GM12878 (cell line): ENCODE results near the gene TMEM40. TPM values are rescaled to one million over a fixed set of nuclear protein-coding genes. Genes with fewer than 3 reads are reported as not detected.

Experiments used
- ATAC-seq: fragments of 200-7000 bp; cut with Tn5 transposase; 3 replicates; pipeline ENCODE4 v1.9.1; 2020; ENCODE audit warnings: mild to moderate bottlenecking, moderate library complexity
- BruUV-seq: library from RNA; stranded (reverse); fragments of 400-500 nt; replicated peaks from 2 replicates; lab custom pipeline; 2021; lab: Mats Ljungman, UMichigan
- CTCF ChIA-PET: fragments of 300-600 bp; sonication (Branson Sonifier 250); formaldehyde crosslinking; extraction: SDS; loops from one replicate; lab custom pipeline; 2021; ENCODE audit warnings: inconsistent platforms; lab: Yijun Ruan, JAX
- POLR2A ChIA-PET: fragments of 350-600 bp; formaldehyde crosslinking; extraction: SDS; loops from one replicate; lab custom pipeline; 2021; ENCODE audit warnings: inconsistent platforms; lab: Charles Lee
- RAD21 ChIA-PET: fragments of 300-600 bp; sonication (Branson Sonifier 250); formaldehyde crosslinking; loops from one replicate; lab custom pipeline; 2023; ENCODE audit warnings: antibody characterized with exemption; ENCODE audit not compliant: unreplicated experiment; lab: Charles Lee
- SMC1A ChIA-PET: fragments of 300-600 bp; sonication (Branson Sonifier 250); formaldehyde crosslinking; loops from one replicate; lab custom pipeline; 2023; ENCODE audit not compliant: unreplicated experiment, uncharacterized antibody; lab: Charles Lee
- DNase-seq: peaks from one replicate; pipeline ENCODE4 v3.0.0-alpha.2; 2011; ENCODE audit warnings: low read depth, low spot score
- FAIRE-seq: peaks from 3 replicates; lab custom pipeline; 2011; peaks lifted over from hg19 to GRCh38; lab: Jason Lieb, UNC
- H2AFZ ChIP-seq: 2 replicates; pipeline ENCODE4 v1.6.0; 2011; ENCODE audit warnings: low read depth, low read length, control low read depth; ENCODE audit not compliant: control insufficient read depth
- H3K27ac ChIP-seq: 2 replicates; pipeline ENCODE4 v1.5.1; 2011; ENCODE audit warnings: control low read depth; ENCODE audit not compliant: control insufficient read depth, insufficient read depth
- H3K27me3 ChIP-seq, 2 experiments: replicated peaks in 1 of 2; 2 replicates each; pipeline versions ENCODE4 v1.6.0 to v1.6.1; 2011; ENCODE audit warnings: low read length in 1 of 2; ENCODE audit not compliant: control insufficient read depth in 2 of 2, insufficient read depth in 2 of 2
- H3K36me3 ChIP-seq, 2 experiments: 2 replicates each; pipeline ENCODE4 v1.5.1; 2011; ENCODE audit warnings: low read length in 1 of 2; ENCODE audit not compliant: control insufficient read depth in 2 of 2, insufficient read depth in 2 of 2
- H3K4me1 ChIP-seq: 2 replicates; pipeline ENCODE4 v1.6.1; 2011; ENCODE audit warnings: mild to moderate bottlenecking, low read length, moderate library complexity, mixed read lengths; ENCODE audit not compliant: control insufficient read depth, insufficient read depth
- H3K4me2 ChIP-seq: 2 replicates; pipeline ENCODE4 v1.6.0; 2011; ENCODE audit warnings: control low read depth; ENCODE audit not compliant: control insufficient read depth, insufficient read depth
- H3K4me3 ChIP-seq: fragments of 200-600 bp; sonication (generic); 2 replicates; pipeline ENCODE4 v1.5.1; 2016
- H3K79me2 ChIP-seq: 2 replicates; pipeline ENCODE4 v1.6.0; 2011; ENCODE audit warnings: low read length; ENCODE audit not compliant: control insufficient read depth, insufficient read depth
- H3K9ac ChIP-seq: 2 replicates; pipeline ENCODE4 v1.8.0; 2011; ENCODE audit warnings: low read length, control low read depth, mixed read lengths; ENCODE audit not compliant: control insufficient read depth, insufficient read depth
- H3K9me3 ChIP-seq: replicated peaks from 3 replicates; pipeline ENCODE4 v1.5.1; 2011; ENCODE audit warnings: mild to moderate bottlenecking, low read length; ENCODE audit not compliant: control insufficient read depth, insufficient read depth
- H4K20me1 ChIP-seq: 2 replicates; pipeline ENCODE4 v1.6.0; 2011; ENCODE audit not compliant: control insufficient read depth, insufficient read depth
- CBX5 ChIP-seq: sonication (generic); IDR thresholded peaks from 2 replicates; pipeline ENCODE4 v1.6.1; 2016; ENCODE audit warnings: low read depth, moderate library complexity, mild to moderate bottlenecking, inconsistent platforms
- CHD2 ChIP-seq: IDR thresholded peaks from 2 replicates; pipeline ENCODE4 v1.6.1; 2011; ENCODE audit warnings: low read depth, low read length, improper control_type of control experiment, borderline replicate concordance
- E2F4 ChIP-seq: IDR thresholded peaks from 2 replicates; pipeline ENCODE4 v1.6.1; 2012; ENCODE audit warnings: low read depth, low read length, improper control_type of control experiment
- E2F8 ChIP-seq: fragments of 450-650 bp; IDR thresholded peaks from 2 replicates; pipeline ENCODE4 v1.6.1; 2018; ENCODE audit warnings: mild to moderate bottlenecking, low read depth, moderate library complexity; ENCODE audit not compliant: partially characterized antibody
- HDGF ChIP-seq: fragments of 450-650 bp; IDR thresholded peaks from 2 replicates; pipeline ENCODE4 v1.6.1; 2016; ENCODE audit warnings: antibody characterized with exemption
- NFIC ChIP-seq: IDR thresholded peaks from 2 replicates; pipeline ENCODE4 v1.6.1; 2012; ENCODE audit warnings: low read depth, mild to moderate bottlenecking, inconsistent platforms, low read length, moderate library complexity
- NFYB ChIP-seq: IDR thresholded peaks from 2 replicates; pipeline ENCODE4 v1.6.1; 2011; ENCODE audit warnings: low read depth, mild to moderate bottlenecking, low read length, improper control_type of control experiment, moderate library complexity; ENCODE audit not compliant: insufficient read depth
- PAX5 ChIP-seq: IDR thresholded peaks from 2 replicates; pipeline ENCODE4 v1.6.1; 2011; ENCODE audit warnings: low read depth, low read length, borderline replicate concordance
- PRDM15 ChIP-seq: fragments of 450-650 bp; formaldehyde crosslinking; IDR thresholded peaks from 2 replicates; pipeline ENCODE4 v1.4.0; 2020; ENCODE audit warnings: mild to moderate bottlenecking, moderate library complexity
- SRF ChIP-seq, 2 experiments: IDR thresholded peaks; 2 replicates each; pipeline ENCODE4 v1.6.1; 2011; ENCODE audit warnings: low read depth in 2 of 2, low read length in 2 of 2, mild to moderate bottlenecking in 1 of 2, moderate library complexity in 1 of 2
- SUZ12 ChIP-seq: fragments of 200-600 bp; sonication (generic); IDR thresholded peaks from one replicate; pipeline ENCODE4 v1.6.1; 2018; ENCODE audit warnings: antibody characterized with exemption, mild to moderate bottlenecking; ENCODE audit not compliant: unreplicated experiment
- TARDBP ChIP-seq: IDR thresholded peaks from 2 replicates; pipeline ENCODE4 v1.6.1; 2016; ENCODE audit warnings: borderline replicate concordance
- WGBS: methylation state at CpG from one replicate; pipeline ENCODE4 v1.1.6; 2016; ENCODE audit warnings: low lambda C conversion rate; ENCODE audit not compliant: insufficient replicate concordance, insufficient coverage; ENCODE audit errors: missing lambda C conversion rate; 5-methylcytosine and 5-hydroxymethylcytosine counted together
- in situ Hi-C: fragments of 300-500 bp; cut with MboI; formaldehyde crosslinking; loops from 9 replicates; pipeline ENCODE4 v1.14.3; 2018; ENCODE audit warnings: mixed read lengths
- intact Hi-C: fragments of 100-400 bp; cut with micrococcal nuclease; formaldehyde crosslinking; loops from one replicate; pipeline ENCODE4 v1.14.2; 2022; ENCODE audit not compliant: unreplicated experiment
- polyA plus RNA-seq, 11 experiments: library from polyadenylated mRNA; depleted of rRNA in 4 of 11; unstranded in 6 of 11; stranded (reverse) in 5 of 11; fragments of >200 nt; fragmentation: Nextera tagmentation in 4 of 11; fragmentation: Illumina TruSeq in 1 of 11; extraction: Ambion mirVana in 4 of 11; extraction: Trizol in 1 of 11; gene quantifications; 1 replicate in 1 of 11; 2 replicates in 10 of 11; pipeline versions ENCODE4 v1.2.1 to v1.2.3, GENCODE V29; 2011 to 2016; ENCODE audit warnings: inconsistent platforms in 2 of 11, missing spikeins in 2 of 11, low read depth in 1 of 11
- total RNA-seq, 4 experiments: library from RNA; depleted of rRNA in 3 of 4; stranded (reverse); fragments of >200 nt in 3 of 4; fragmentation: Illumina TruSeq in 1 of 4; extraction: Trizol in 1 of 4; gene quantifications; 2 replicates each; pipeline versions ENCODE4 v1.2.1 to v1.2.3, GENCODE V29; 2013 to 2021
- TF ChIP-seq, protein P1 (sequence below): fragments of 450-650 bp; IDR thresholded peaks from 2 replicates; pipeline ENCODE4 v1.6.1; 2014; ENCODE audit warnings: mild to moderate bottlenecking

Gene TMEM40
- total and polyA plus RNA-seq, 10 of the 15 experiments (the other 5 are each of a cell fraction or from before 2014, with no cell fraction given) = 0.10 to 0.46 (median 0.27) TPM; not detected in 3

GRCh38 chr3:12716605-12717151 is 42.4 kb downstream of the TMEM40 start (continued):
- TF ChIP-seq, protein P1, sequence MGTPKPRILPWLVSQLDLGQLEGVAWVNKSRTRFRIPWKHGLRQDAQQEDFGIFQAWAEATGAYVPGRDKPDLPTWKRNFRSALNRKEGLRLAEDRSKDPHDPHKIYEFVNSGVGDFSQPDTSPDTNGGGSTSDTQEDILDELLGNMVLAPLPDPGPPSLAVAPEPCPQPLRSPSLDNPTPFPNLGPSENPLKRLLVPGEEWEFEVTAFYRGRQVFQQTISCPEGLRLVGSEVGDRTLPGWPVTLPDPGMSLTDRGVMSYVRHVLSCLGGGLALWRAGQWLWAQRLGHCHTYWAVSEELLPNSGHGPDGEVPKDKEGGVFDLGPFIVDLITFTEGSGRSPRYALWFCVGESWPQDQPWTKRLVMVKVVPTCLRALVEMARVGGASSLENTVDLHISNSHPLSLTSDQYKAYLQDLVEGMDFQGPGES = no peak
- TF ChIP-seq NFIC (no peak), SUZ12 (no peak), SRF (IDR thresholded peaks at IDR 0.05; ENCODE audit: low read depth in 2 of 2, low read length in 2 of 2) (no peak), PRDM15 (no peak)
- TF ChIP-seq, all 136 proteins: peak for 0

GRCh38 chr3:12714278-12714677 is 44.8 kb downstream of the TMEM40 start:
- DNase-seq (no peak), ATAC-seq (no peak), FAIRE-seq (no peak)
- Histone ChIP-seq H3K36me3 (no peaks in the 10 kb centered on the region), H3K4me2 (no peak overlapping the region), H3K4me1 (no peaks in the 10 kb centered on the region), H4K20me1 (no peaks in the 10 kb centered on the region), H2AFZ (no peak overlapping the region), H3K9me3 (no peaks in the 10 kb centered on the region), H3K27ac (no peak overlapping the region), H3K27me3 (no peaks in the 10 kb centered on the region), H3K4me3 (no peak overlapping the region), H3K79me2 (no peaks in the 10 kb centered on the region), H3K9ac (no peak overlapping the region)
- RAD21 ChIA-PET = interaction anchor here (0.7 to 1.0 kb wide), 2 partner anchors 9 to 230 kb away, joined by 4 read pairs; partner anchors contain the start of gene TSEN2
- no TSS peak for BruUV-seq
- WGBS = 71% methylated on average over 4 of the region's 4 CpGs
- CTCF ChIA-PET = no interaction called here
- intact Hi-C loops = no loop called here
- POLR2A ChIA-PET = interaction anchor here (0.7 to 0.8 kb wide), 2 partner anchors 126 to 878 kb away, joined by 3 to 4 read pairs; no protein-coding TSS in a partner anchor
- SMC1A ChIA-PET = no interaction called here
- in situ Hi-C loops = loop anchor here (25.0 kb wide), 1 partner anchor 577 kb away; no protein-coding TSS in a partner anchor
- TF ChIP-seq CHD2 (no peak), E2F8 (no peak), CBX5 (no peak), E2F4 (no peak), HDGF (no peak), TARDBP (no peak), NFYB (no peak), PAX5 (no peak)
